ENCODE results near the gene THSD4.

DNA sequence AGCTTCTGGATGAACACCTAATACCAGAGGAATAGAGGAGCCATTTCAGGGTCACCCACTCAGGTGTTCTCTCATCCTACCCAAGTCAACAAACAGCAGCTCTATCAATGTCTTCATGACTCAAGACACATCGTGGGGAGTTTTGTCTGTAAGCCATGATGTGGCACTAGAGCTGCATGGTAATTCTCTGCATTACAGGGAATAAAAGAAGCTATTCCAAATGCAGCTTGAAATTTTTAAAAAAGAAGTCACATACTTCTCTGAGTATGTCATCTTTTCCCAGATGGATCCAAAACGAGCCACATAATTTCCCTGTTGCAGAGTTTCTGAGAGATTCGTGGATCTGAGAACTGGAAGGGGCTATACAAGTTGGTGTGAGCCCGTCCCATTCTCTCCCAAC, 6.1 kb upstream of the THSD4 start:
- TF ChIP-seq, protein P1, sequence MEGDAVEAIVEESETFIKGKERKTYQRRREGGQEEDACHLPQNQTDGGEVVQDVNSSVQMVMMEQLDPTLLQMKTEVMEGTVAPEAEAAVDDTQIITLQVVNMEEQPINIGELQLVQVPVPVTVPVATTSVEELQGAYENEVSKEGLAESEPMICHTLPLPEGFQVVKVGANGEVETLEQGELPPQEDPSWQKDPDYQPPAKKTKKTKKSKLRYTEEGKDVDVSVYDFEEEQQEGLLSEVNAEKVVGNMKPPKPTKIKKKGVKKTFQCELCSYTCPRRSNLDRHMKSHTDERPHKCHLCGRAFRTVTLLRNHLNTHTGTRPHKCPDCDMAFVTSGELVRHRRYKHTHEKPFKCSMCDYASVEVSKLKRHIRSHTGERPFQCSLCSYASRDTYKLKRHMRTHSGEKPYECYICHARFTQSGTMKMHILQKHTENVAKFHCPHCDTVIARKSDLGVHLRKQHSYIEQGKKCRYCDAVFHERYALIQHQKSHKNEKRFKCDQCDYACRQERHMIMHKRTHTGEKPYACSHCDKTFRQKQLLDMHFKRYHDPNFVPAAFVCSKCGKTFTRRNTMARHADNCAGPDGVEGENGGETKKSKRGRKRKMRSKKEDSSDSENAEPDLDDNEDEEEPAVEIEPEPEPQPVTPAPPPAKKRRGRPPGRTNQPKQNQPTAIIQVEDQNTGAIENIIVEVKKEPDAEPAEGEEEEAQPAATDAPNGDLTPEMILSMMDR (conservative IDR thresholded peaks at IDR 0.05): no peak
- TF ChIP-seq EZH2 (IDR thresholded peaks at IDR 0.05; ENCODE audit: low read depth): no peak
